IMR-90 (cell line): ENCODE measurements around the gene ABHD17B. TPM values are rescaled to one million over a fixed set of nuclear protein-coding genes. Genes with fewer than 3 reads are reported as not detected.

Source experiments
- ATAC-seq: fragments of 200-7000 bp; cut with Tn5 transposase; 2 replicates; pipeline ENCODE4 v1.9.1; 2020; ENCODE audit warnings: low read depth, mild to moderate bottlenecking, moderate library complexity
- BruUV-seq: library from RNA; stranded (reverse); fragments of 400-500 nt; replicated peaks from 2 replicates; lab custom pipeline; 2021; lab: Mats Ljungman, UMichigan
- CTCF ChIA-PET: fragments of 300-600 bp; formaldehyde crosslinking; extraction: SDS; loops from one replicate; lab custom pipeline; 2021; ENCODE audit warnings: antibody characterized with exemption; lab: Yijun Ruan, JAX
- POLR2A ChIA-PET: fragments of 300-600 bp; sonication (Branson Sonifier 250); formaldehyde crosslinking; loops from one replicate; lab custom pipeline; 2022; ENCODE audit warnings: antibody characterized with exemption; ENCODE audit not compliant: unreplicated experiment; lab: Charles Lee
- DNase-seq: peaks from one replicate; pipeline ENCODE4 v3.0.0; 2013
- H2AFZ ChIP-seq: replicated peaks from 2 replicates; pipeline ENCODE3; 2013; ENCODE audit warnings: low read length, mild to moderate bottlenecking; ENCODE audit not compliant: poor library complexity
- H2AK5ac ChIP-seq: 2 replicates; pipeline ENCODE4 v1.6.1; 2013; ENCODE audit warnings: low read depth, low read length, inconsistent platforms
- H2AK9ac ChIP-seq: replicated peaks from 2 replicates; pipeline ENCODE3; 2013; ENCODE audit warnings: mild to moderate bottlenecking, low read depth, low read length, moderate library complexity; ENCODE audit not compliant: poor library complexity
- H2BK120ac ChIP-seq: 2 replicates; pipeline ENCODE4 v1.6.1; 2013; ENCODE audit warnings: low read depth, low read length, inconsistent platforms
- H2BK15ac ChIP-seq: 3 replicates; pipeline ENCODE4 v1.6.1; 2013; ENCODE audit warnings: low read depth, low read length, inconsistent platforms
- H2BK20ac ChIP-seq: 2 replicates; pipeline ENCODE4 v1.6.1; 2013; ENCODE audit warnings: low read depth, mild to moderate bottlenecking, inconsistent platforms, low read length, moderate library complexity
- H2BK5ac ChIP-seq: 2 replicates; pipeline ENCODE4 v1.6.1; 2013; ENCODE audit warnings: mild to moderate bottlenecking, low read depth, low read length, inconsistent platforms; ENCODE audit not compliant: poor library complexity, severe bottlenecking
- H3K14ac ChIP-seq: replicated peaks from 2 replicates; pipeline ENCODE4 v1.6.1; 2013; ENCODE audit warnings: low read depth, low read length, inconsistent platforms
- H3K18ac ChIP-seq: 2 replicates; pipeline ENCODE4 v1.6.1; 2013; ENCODE audit warnings: low read depth, low read length, control low read depth
- H3K23ac ChIP-seq: 2 replicates; pipeline ENCODE4 v1.6.1; 2013; ENCODE audit warnings: low read depth, low read length, inconsistent platforms
- H3K27ac ChIP-seq: 2 replicates; pipeline ENCODE4 v1.5.1; 2013; ENCODE audit warnings: mild to moderate bottlenecking, control low read depth, low read length; ENCODE audit not compliant: insufficient read depth
- H3K27me3 ChIP-seq: 2 replicates; pipeline ENCODE4 v1.6.1; 2013; ENCODE audit warnings: low read length; ENCODE audit not compliant: control insufficient read depth, insufficient read depth
- H3K36me3 ChIP-seq: 2 replicates; pipeline ENCODE4 v1.6.1; 2013; ENCODE audit warnings: low read length, mixed read lengths; ENCODE audit not compliant: control insufficient read depth, insufficient read depth
- H3K4ac ChIP-seq: 2 replicates; pipeline ENCODE4 v1.6.1; 2013; ENCODE audit warnings: low read depth, low read length, inconsistent platforms
- H3K4me1 ChIP-seq: 2 replicates; pipeline ENCODE4 v1.6.1; 2013; ENCODE audit warnings: low read length, mixed read lengths; ENCODE audit not compliant: control insufficient read depth, insufficient read depth
- H3K4me2 ChIP-seq: 2 replicates; pipeline ENCODE4 v1.6.1; 2013; ENCODE audit warnings: low read depth, mild to moderate bottlenecking, control low read depth, low read length, moderate library complexity
- H3K4me3 ChIP-seq: 2 replicates; pipeline ENCODE4 v1.5.1; 2013; ENCODE audit warnings: low read depth, mild to moderate bottlenecking, control low read depth, low read length, moderate library complexity; ENCODE audit not compliant: insufficient read depth
- H3K56ac ChIP-seq: 2 replicates; pipeline ENCODE4 v1.6.1; 2013; ENCODE audit warnings: low read length, inconsistent platforms; ENCODE audit not compliant: insufficient read depth; ENCODE audit errors: extremely low read depth
- H3K79me1 ChIP-seq, 2 experiments: 2 replicates each; pipeline ENCODE4 v1.6.1; 2013; ENCODE audit warnings: low read length in 2 of 2, inconsistent platforms in 1 of 2, low read depth in 1 of 2
- H3K9ac ChIP-seq: 2 replicates; pipeline ENCODE4 v1.6.1; 2013; ENCODE audit warnings: low read depth, low read length, control low read depth
- H3K9me1 ChIP-seq: 2 replicates; pipeline ENCODE4 v1.6.1; 2013; ENCODE audit warnings: low read length, inconsistent platforms; ENCODE audit not compliant: insufficient read depth
- H3K9me3 ChIP-seq: 2 replicates; pipeline ENCODE4 v1.6.1; 2013; ENCODE audit warnings: low read length; ENCODE audit not compliant: control insufficient read depth, insufficient read depth
- H4K20me1 ChIP-seq: 2 replicates; pipeline ENCODE4 v1.6.1; 2013; ENCODE audit warnings: low read length, inconsistent platforms; ENCODE audit not compliant: insufficient read depth
- H4K5ac ChIP-seq: 2 replicates; pipeline ENCODE4 v1.6.1; 2013; ENCODE audit warnings: mild to moderate bottlenecking, low read depth, low read length, control low read depth
- H4K8ac ChIP-seq, 2 experiments: 2 replicates each; pipeline ENCODE4 v1.6.1; 2013; ENCODE audit warnings: low read depth in 2 of 2, low read length in 2 of 2, control low read depth in 1 of 2, inconsistent platforms in 1 of 2
- H4K91ac ChIP-seq: 2 replicates; pipeline ENCODE4 v1.6.1; 2013; ENCODE audit warnings: low read depth, low read length, inconsistent platforms; ENCODE audit not compliant: insufficient read depth
- BHLHE40 ChIP-seq: fragments of 150-350 bp; IDR thresholded peaks from 2 replicates; pipeline ENCODE4 v1.6.1; 2016; ENCODE audit warnings: mild to moderate bottlenecking, low read depth, low read length
- CEBPB ChIP-seq: IDR thresholded peaks from 2 replicates; pipeline ENCODE4 v1.6.1; 2012; ENCODE audit warnings: low read depth, low read length, improper control_type of control experiment
- CHD1 ChIP-seq: IDR thresholded peaks from 2 replicates; pipeline ENCODE4 v1.6.1; 2012; ENCODE audit warnings: low read depth, low read length, improper control_type of control experiment
- CTCF ChIP-seq: conservative IDR thresholded peaks from 2 replicates; pipeline ENCODE4 v1.5.1; 2012; ENCODE audit warnings: mild to moderate bottlenecking, low read depth, low read length, improper control_type of control experiment
- ELK1 ChIP-seq: fragments of 150-350 bp; IDR thresholded peaks from 2 replicates; pipeline ENCODE4 v1.6.1; 2016; ENCODE audit warnings: low read depth, mild to moderate bottlenecking, low read length, moderate library complexity, borderline replicate concordance
- FOS ChIP-seq: fragments of 150-350 bp; IDR thresholded peaks from 2 replicates; pipeline ENCODE4 v1.6.1; 2016; ENCODE audit warnings: low read depth, low read length
- MAFK ChIP-seq: IDR thresholded peaks from 2 replicates; pipeline ENCODE4 v1.6.1; 2012; ENCODE audit warnings: low read depth, low read length, improper control_type of control experiment
- MAZ ChIP-seq: IDR thresholded peaks from 2 replicates; pipeline ENCODE4 v1.6.1; 2012; ENCODE audit warnings: low read depth, mild to moderate bottlenecking, low read length, improper control_type of control experiment, moderate library complexity, borderline replicate concordance
- MXI1 ChIP-seq: IDR thresholded peaks from 2 replicates; pipeline ENCODE4 v1.6.1; 2012; ENCODE audit warnings: low read depth, mild to moderate bottlenecking, low read length, moderate library complexity, borderline replicate concordance
- NFE2L2 ChIP-seq: fragments of 150-350 bp; IDR thresholded peaks from 2 replicates; pipeline ENCODE4 v1.6.1; 2016; ENCODE audit warnings: low read depth, mild to moderate bottlenecking, low read length
- POLR2A ChIP-seq: IDR thresholded peaks from 2 replicates; pipeline ENCODE4 v1.6.1; 2012; ENCODE audit warnings: mild to moderate bottlenecking, low read depth, low read length
- RAD21 ChIP-seq: IDR thresholded peaks from 2 replicates; pipeline ENCODE4 v1.6.1; 2012; ENCODE audit warnings: low read length, improper control_type of control experiment
- RCOR1 ChIP-seq: IDR thresholded peaks from 2 replicates; pipeline ENCODE4 v1.6.1; 2012; ENCODE audit warnings: mild to moderate bottlenecking, low read length, improper control_type of control experiment; ENCODE audit not compliant: insufficient replicate concordance
- RFX5 ChIP-seq: IDR thresholded peaks from 2 replicates; pipeline ENCODE4 v1.8.0; 2012; ENCODE audit warnings: low read depth, mild to moderate bottlenecking, low read length, moderate library complexity
- SMC3 ChIP-seq: fragments of 150-350 bp; IDR thresholded peaks from 2 replicates; pipeline ENCODE4 v1.6.1; 2016; ENCODE audit warnings: low read depth, mild to moderate bottlenecking, antibody characterized with exemption, low read length, moderate library complexity
- USF2 ChIP-seq: fragments of 150-350 bp; IDR thresholded peaks from 2 replicates; pipeline ENCODE4 v1.6.1; 2017; ENCODE audit warnings: mild to moderate bottlenecking, antibody characterized with exemption, low read length, low read depth
- WGBS, 2 experiments: methylation state at CpG; one replicate each; pipeline versions ENCODE4 v1.1.5 to v1.1.7; 2013; ENCODE audit warnings: missing lambda C conversion rate in 2 of 2; ENCODE audit not compliant: insufficient read length in 1 of 2; ENCODE audit errors: extremely low coverage in 2 of 2; 5-methylcytosine and 5-hydroxymethylcytosine counted together
- dilution Hi-C: fragments of 300-500 bp; cut with HindIII; formaldehyde crosslinking; loops from one replicate; pipeline ENCODE4 v1.14.3; 2018; ENCODE audit warnings: low sequenced_read_pairs; ENCODE audit not compliant: unreplicated experiment
- in situ Hi-C: fragments of 300-500 bp; cut with MboI; formaldehyde crosslinking; loops from 3 replicates; pipeline ENCODE4 v1.14.3; 2019; ENCODE audit warnings: low sequenced_read_pairs, inconsistent platforms, mixed read lengths
- intact Hi-C: fragments of 100-400 bp; cut with micrococcal nuclease; formaldehyde crosslinking; loops from 2 replicates; pipeline ENCODE4 v1.10.0; 2022
- polyA plus RNA-seq, 3 experiments: library from polyadenylated mRNA; depleted of rRNA; stranded (reverse); fragments of >200 nt; gene quantifications; 2 replicates each; pipeline ENCODE4 v1.2.3, GENCODE V29; 2012; ENCODE audit warnings: low replicate concordance in 1 of 3
- total RNA-seq: library from RNA; depleted of rRNA; stranded (reverse); fragments of >200 nt; gene quantifications from 2 replicates; pipeline ENCODE4 v1.2.3, GENCODE V29; 2012

ABHD17B gene
- total and polyA plus RNA-seq, 2 of the 4 experiments (the other 2 are of a cell fraction), result 7.5 to 16.8 TPM

DNA sequence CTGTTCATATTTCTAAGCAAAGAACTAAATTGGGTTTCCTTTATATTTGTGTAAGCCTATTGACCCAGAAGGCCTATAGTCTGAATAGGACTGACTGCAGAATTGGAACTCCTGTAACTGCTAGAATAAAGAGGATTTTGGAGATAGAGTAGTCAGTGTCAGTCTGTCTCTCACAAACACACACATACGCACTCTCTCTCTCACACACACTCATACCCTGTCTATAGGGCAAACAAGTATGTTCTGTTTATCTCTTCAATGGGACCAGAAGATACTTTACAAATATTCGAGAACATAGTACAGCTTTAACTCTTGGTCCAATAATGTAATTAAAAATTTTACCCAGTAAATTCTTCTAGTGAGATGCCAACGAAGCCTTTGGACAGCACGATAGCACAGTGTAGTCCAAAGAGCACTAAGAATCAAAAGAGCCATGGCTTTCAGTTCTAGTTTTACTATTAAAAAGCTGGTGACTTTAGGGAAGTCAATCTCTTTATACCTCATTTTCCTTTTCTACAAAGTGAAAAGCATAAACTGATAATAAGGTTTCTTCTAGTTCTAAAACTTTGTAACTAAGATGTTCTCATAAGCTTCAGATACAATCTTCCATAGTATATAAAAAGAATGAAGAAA lies 19.3 kb downstream of the ABHD17B start:
- dilution Hi-C loops (no loop called here), intact Hi-C loops (no loop called here)
- H4K20me1 ChIP-seq, result peaks cover 10% of the 10 kb centered on the region

More for the DNA sequence above, 19.3 kb downstream of the ABHD17B start:
- BruUV-seq, result no TSS peak
- Histone ChIP-seq H3K4me2 (no peak overlapping the region), H4K8ac (no peak overlapping the region), H2AK9ac (no peak overlapping the region), H3K9me3 (no peaks in the 10 kb centered on the region), H2BK5ac (no peak overlapping the region), H3K14ac (no peak overlapping the region), H3K9me1 (no peaks in the 10 kb centered on the region; the same call in 1 of the 2 replicates), H3K36me3 (no peaks in the 10 kb centered on the region), H2AK5ac (no peak overlapping the region), H3K4ac (no peak overlapping the region), H3K56ac (no peak overlapping the region), H4K5ac (no peak overlapping the region), H3K79me1 (peaks cover 10 to 38% of the 10 kb centered on the region in 2 experiments), H3K4me3 (no peak overlapping the region), H3K4me1 (peaks cover 1% of the 10 kb centered on the region; the same call in 1 of the 2 replicates), H3K23ac (no peak overlapping the region), H3K18ac (no peak overlapping the region), H3K9ac (no peak overlapping the region), H4K91ac (no peak overlapping the region), H2BK20ac (no peak overlapping the region), H3K27ac (no peak overlapping the region), H3K27me3 (no peaks in the 10 kb centered on the region), H2BK120ac (no peak overlapping the region), H2AFZ (no peak overlapping the region), H2BK15ac (no peak overlapping the region)
- WGBS, 2 experiments, result no CpG with 5 or more reads among the region's 4 CpGs
- DNase-seq, result no peak
- TF ChIP-seq BHLHE40, result no peak
- TF ChIP-seq ELK1, result no peak
- no peak for TF ChIP-seq RAD21
- TF ChIP-seq RFX5, result no peak
- TF ChIP-seq NFE2L2, result no peak
- TF ChIP-seq USF2, result no peak
- no peak for TF ChIP-seq SMC3
- no peak for TF ChIP-seq FOS
- no peak for TF ChIP-seq MAZ
- TF ChIP-seq CHD1, result no peak
- no peak for TF ChIP-seq RCOR1
- TF ChIP-seq CEBPB, result no peak
- no peak for TF ChIP-seq MAFK
- TF ChIP-seq CTCF, result no peak
- no peak for TF ChIP-seq POLR2A
- no peak for TF ChIP-seq MXI1
- ChIA-PET CTCF (no interaction called here), POLR2A (interaction anchor here (0.7 kb wide), 1 partner anchor 70 kb away, joined by 3 read pairs; no protein-coding TSS in a partner anchor)
- ATAC-seq, result no peak
- in situ Hi-C loops, result no loop called here
